ENCODE results near the gene OR52E8.

OR52E8 gene

GRCh38 chr11:5857590-5857989 is at the start of gene OR52E8:
Gene OR52E8 (minus strand): TSS chr11:5857690. CDS start chr11:5857690, 0 bp downstream.
- no peak for DNase-seq (ENCODE audit: low read depth in 2 of 2)

- no peak for DNase-seq (ENCODE audit: low read depth in 2 of 2)
These were observed 42.0 kb upstream of the OR52E8 start for GRCh38 chr11:5899534-5899933.

- DNase-seq (ENCODE audit: low read depth in 2 of 2), result no peak
These were observed 35.4 kb upstream of the OR52E8 start, which contains the start of gene OR52E5 for GRCh38 chr11:5892908-5893307. Gene OR52E5 (plus strand): TSS chr11:5893208. CDS start chr11:5900777, 7,569 bp downstream.

- no peak for DNase-seq (ENCODE audit: low read depth in 2 of 2)
These were observed 33.8 kb upstream of the OR52E8 start for GRCh38 chr11:5891216-5891800.

- DNase-seq (ENCODE audit: low read depth in 2 of 2), result no peak
These were observed 30.2 kb upstream of the OR52E8 start for GRCh38 chr11:5887661-5888060.

GRCh38 chr11:5887172-5887571 is 29.7 kb upstream of the OR52E8 start:
- no peak for DNase-seq (ENCODE audit: low read depth in 2 of 2)

GRCh38 chr11:5881756-5882155 is 24.3 kb upstream of the OR52E8 start:
- no peak for DNase-seq (ENCODE audit: low read depth in 2 of 2)

GRCh38 chr11:5880329-5880728 is 22.8 kb upstream of the OR52E8 start, which contains the start of gene OR52E4:
Gene OR52E4 (plus strand): TSS chr11:5880629. CDS start chr11:5884293, 3,664 bp downstream.
- DNase-seq (ENCODE audit: low read depth in 2 of 2), result no peak

GRCh38 chr11:5878564-5878963 is 21.1 kb upstream of the OR52E8 start:
- no peak for DNase-seq (ENCODE audit: low read depth in 2 of 2)

GRCh38 chr11:5865826-5866225 is 8.3 kb upstream of the OR52E8 start:
- DNase-seq (ENCODE audit: low read depth in 2 of 2), result no peak

GRCh38 chr11:5851002-5851401 is 6.5 kb downstream of the OR52E8 start:
- DNase-seq (ENCODE audit: low read depth in 2 of 2), result no peak

GRCh38 chr11:5847711-5848110 is 9.8 kb downstream of the OR52E8 start:
- DNase-seq (ENCODE audit: low read depth in 2 of 2), result no peak

GRCh38 chr11:5846701-5847100 is 10.8 kb downstream of the OR52E8 start:
- DNase-seq (ENCODE audit: low read depth in 2 of 2), result no peak

GRCh38 chr11:5841797-5842196 is 15.7 kb downstream of the OR52E8 start, which contains the start of gene OR52E6:
Gene OR52E6 (minus strand): TSS chr11:5841897. CDS start chr11:5841897, 0 bp downstream.
- no peak for DNase-seq (ENCODE audit: low read depth in 2 of 2)

- DNase-seq (ENCODE audit: low read depth in 2 of 2), result no peak
These were observed 19.8 kb downstream of the OR52E8 start for GRCh38 chr11:5837695-5838094.

- DNase-seq (ENCODE audit: low read depth in 2 of 2), result no peak
These were observed 24.0 kb downstream of the OR52E8 start for GRCh38 chr11:5833446-5833845.

GRCh38 chr11:5831196-5831829 is 26.2 kb downstream of the OR52E8 start:
- no peak for DNase-seq (ENCODE audit: low read depth in 2 of 2)

- no peak for DNase-seq (ENCODE audit: low read depth in 2 of 2)
These were observed 39.1 kb downstream of the OR52E8 start for GRCh38 chr11:5818245-5818886.

GRCh38 chr11:5815534-5815933 is 42.0 kb downstream of the OR52E8 start:
- DNase-seq (ENCODE audit: low read depth in 2 of 2), result no peak

GRCh38 chr11:5809905-5810795 is 47.3 kb downstream of the OR52E8 start:
- DNase-seq (ENCODE audit: low read depth in 2 of 2), result no peak

GRCh38 chr11:5809122-5809519 is 48.4 kb downstream of the OR52E8 start:
- no peak for DNase-seq (ENCODE audit: low read depth in 2 of 2)
